ENCODE measurements around the gene PKP3.
"Not testable (repeated sequence)": the region's sequence is repeated elsewhere in the genome, so short reads cannot be mapped to it uniquely, and the experiment has no call there.

The PKP3 gene

GRCh38 chr11:358129-358800 lies 35.7 kb upstream of the PKP3 start:
- H3K27ac Mint-ChIP-seq = no peak overlapping the region
- H3K9me3 Mint-ChIP-seq = peaks cover 0 to 8% of the 10 kb centered on the region in 2 donors
- ATAC-seq (no peak), DNase-seq (peak in 1 of 2 donors; percentile 8)
- peaks cover 26% of the 10 kb centered on the region for H3K4me1 Mint-ChIP-seq
- H3K27me3 Mint-ChIP-seq = no peaks in the 10 kb centered on the region
- H3K4me3 Mint-ChIP-seq = no peak overlapping the region

GRCh38 chr11:359181-359714 lies 34.8 kb upstream of the PKP3 start:
- H3K27ac Mint-ChIP-seq = no peak overlapping the region
- peak overlapping the region in 1 of 2 donors; percentile 36 for H3K4me3 Mint-ChIP-seq
- peaks cover 0 to 8% of the 10 kb centered on the region in 2 donors for H3K9me3 Mint-ChIP-seq
- DNase-seq (peak; percentile 39 to 59), ATAC-seq (peak; percentile 81)
- peaks cover under 1% of the 10 kb centered on the region for H3K27me3 Mint-ChIP-seq
- H3K4me1 Mint-ChIP-seq = peaks cover 19% of the 10 kb centered on the region

GRCh38 chr11:360326-361280 lies 33.4 kb upstream of the PKP3 start:
- peak overlapping the region in 1 of 2 donors; percentile 82 for H3K27ac Mint-ChIP-seq
- no peak overlapping the region for H3K4me3 Mint-ChIP-seq
- H3K9me3 Mint-ChIP-seq = peaks cover 0 to 8% of the 10 kb centered on the region in 2 donors
- peaks cover 14% of the 10 kb centered on the region for H3K4me1 Mint-ChIP-seq
- DNase-seq (peak in 1 of 2 donors; percentile 9), ATAC-seq (no peak)
- peaks cover 7% of the 10 kb centered on the region for H3K27me3 Mint-ChIP-seq

- ATAC-seq (no peak), DNase-seq (peak in 1 of 2 donors; percentile 7)
- H3K27ac Mint-ChIP-seq = no peak overlapping the region
- peaks cover 0 to 8% of the 10 kb centered on the region in 2 donors for H3K9me3 Mint-ChIP-seq
- H3K27me3 Mint-ChIP-seq = peaks cover 29% of the 10 kb centered on the region
- no peak overlapping the region for H3K4me3 Mint-ChIP-seq
- peaks cover 16% of the 10 kb centered on the region for H3K4me1 Mint-ChIP-seq
Measured at GRCh38 chr11:362642-363442, 31.2 kb upstream of the PKP3 start.

- peaks cover 34% of the 10 kb centered on the region for H3K27me3 Mint-ChIP-seq
- not testable (repeated sequence) for ATAC-seq, DNase-seq, H3K27ac Mint-ChIP-seq, H3K4me3 Mint-ChIP-seq, H3K9me3 Mint-ChIP-seq
- H3K4me1 Mint-ChIP-seq = peaks cover 22% of the 10 kb centered on the region
Measured at GRCh38 chr11:363443-363805, 30.6 kb upstream of the PKP3 start.

GRCh38 chr11:363948-364761 lies 29.9 kb upstream of the PKP3 start:
- no peak overlapping the region for H3K4me3 Mint-ChIP-seq
- H3K27ac Mint-ChIP-seq = peak overlapping the region in 1 of 2 donors; percentile 54
- ATAC-seq (peak; percentile 90), DNase-seq (peak; percentile 62 to 76)
- peaks cover 40% of the 10 kb centered on the region for H3K27me3 Mint-ChIP-seq
- peaks cover 26% of the 10 kb centered on the region for H3K4me1 Mint-ChIP-seq
- H3K9me3 Mint-ChIP-seq = peaks cover 0 to 8% of the 10 kb centered on the region in 2 donors

GRCh38 chr11:364991-365725 lies 28.9 kb upstream of the PKP3 start:
- H3K27me3 Mint-ChIP-seq = peaks cover 43% of the 10 kb centered on the region
- ATAC-seq (no peak), DNase-seq (no peak)
- peaks cover 22% of the 10 kb centered on the region for H3K4me1 Mint-ChIP-seq
- H3K27ac Mint-ChIP-seq = no peak overlapping the region
- H3K9me3 Mint-ChIP-seq = peaks cover 0 to 8% of the 10 kb centered on the region in 2 donors
- no peak overlapping the region for H3K4me3 Mint-ChIP-seq

GRCh38 chr11:365831-366230 lies 28.2 kb upstream of the PKP3 start:
- ATAC-seq = no peak
- H3K9me3 Mint-ChIP-seq = peaks cover 0 to 8% of the 10 kb centered on the region in 2 donors
- no peak for DNase-seq
- H3K27me3 Mint-ChIP-seq = peaks cover 49% of the 10 kb centered on the region
- H3K4me3 Mint-ChIP-seq = no peak overlapping the region
- no peak overlapping the region for H3K27ac Mint-ChIP-seq
- H3K4me1 Mint-ChIP-seq = peaks cover 29% of the 10 kb centered on the region

- ATAC-seq (no peak), DNase-seq (no peak)
- Mint-ChIP-seq H3K27me3 (peaks cover 63% of the 10 kb centered on the region), H3K4me3 (peak overlapping the region; percentile 77 to 80), H3K9me3 (no peaks in the 10 kb centered on the region), H3K4me1 (peaks cover 40% of the 10 kb centered on the region), H3K27ac (peak overlapping the region in 1 of 2 donors; percentile 80)
Measured at GRCh38 chr11:367956-368413, 26.0 kb upstream of the PKP3 start.

- H3K27me3 Mint-ChIP-seq = peaks cover 63% of the 10 kb centered on the region
- DNase-seq (no peak), ATAC-seq (no peak)
- H3K27ac Mint-ChIP-seq = no peak overlapping the region
- peaks cover 40% of the 10 kb centered on the region for H3K4me1 Mint-ChIP-seq
- peak overlapping the region; percentile 77 to 80 for H3K4me3 Mint-ChIP-seq
- no peaks in the 10 kb centered on the region for H3K9me3 Mint-ChIP-seq
Measured at GRCh38 chr11:368414-369335, 25.3 kb upstream of the PKP3 start.

GRCh38 chr11:369336-370018 lies 24.5 kb upstream of the PKP3 start, which contains the start of gene B4GALNT4:
Gene B4GALNT4 (plus strand): TSS chr11:369499. CDS start chr11:369804, 305 bp downstream.
- ATAC-seq (peak; percentile 36), DNase-seq (no peak)
- H3K9me3 Mint-ChIP-seq = no peaks in the 10 kb centered on the region
- H3K4me3 Mint-ChIP-seq = peak within 1 kb of the TSS; percentile 77 to 80
- H3K4me1 Mint-ChIP-seq = peaks cover 42% of the 10 kb centered on the region
- peaks cover 60% of the 10 kb centered on the region for H3K27me3 Mint-ChIP-seq
- no peak within 1 kb of the TSS for H3K27ac Mint-ChIP-seq

GRCh38 chr11:370070-370941 lies 23.7 kb upstream of the PKP3 start:
- ATAC-seq = no peak
- Mint-ChIP-seq H3K27ac (no peak overlapping the region), H3K9me3 (no peaks in the 10 kb centered on the region), H3K27me3 (peaks cover 56% of the 10 kb centered on the region), H3K4me1 (peaks cover 39% of the 10 kb centered on the region), H3K4me3 (peak overlapping the region; percentile 62 to 66)
- no peak for DNase-seq

All from stimulated activated naive CD8-positive, alpha-beta T cell treated with anti-CD3 and anti-CD28 coated beads, Interleukin-15, amount 100 ng/mL, for 72 hours (primary cell).